OCI-LY7 (cell line): ENCODE measurements around the gene TDRD7.

Experiments used
- EZH2phosphoT487 ChIP-seq: fragments of 200-600 bp; sonication (generic); IDR thresholded peaks from 2 replicates; pipeline ENCODE4 v1.6.1; 2018; ENCODE audit warnings: low read depth, borderline replicate concordance, mild to moderate bottlenecking, mixed run types, antibody characterized with exemption, low read length, moderate library complexity, mixed read lengths
- TF ChIP-seq, protein P1 (sequence below): fragments of 200-600 bp; sonication (generic); conservative IDR thresholded peaks from 2 replicates; pipeline ENCODE4 v1.5.1; 2014; ENCODE audit warnings: mild to moderate bottlenecking, antibody characterized with exemption, low read length, moderate library complexity, mixed read lengths

DNA sequence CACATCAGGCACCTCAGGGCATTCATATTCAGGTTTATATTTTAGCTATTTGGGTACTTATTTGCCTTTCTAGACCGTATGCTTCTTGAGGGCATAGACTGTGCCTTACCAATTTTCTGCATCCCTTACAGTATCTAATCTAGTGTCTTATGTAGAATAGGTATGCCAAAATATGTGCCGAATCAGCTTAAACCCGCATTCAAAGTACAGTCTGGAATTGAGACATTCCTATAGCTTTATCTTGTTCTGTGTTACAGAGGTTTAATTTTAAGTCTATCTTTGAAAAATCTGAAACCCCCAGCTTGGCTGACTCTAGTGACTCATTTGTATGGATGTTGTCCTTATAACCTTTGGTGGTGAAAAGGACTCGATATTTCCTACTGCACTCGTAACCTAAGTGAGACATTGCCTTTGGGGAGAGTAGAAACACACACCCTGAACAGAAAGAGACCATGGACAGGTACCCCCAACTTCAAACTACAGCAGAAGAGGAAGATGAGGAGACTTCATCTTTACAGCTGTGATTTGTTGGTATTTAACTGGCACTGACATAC lies 62.6 kb downstream of the TDRD7 start:
- TF ChIP-seq, protein P1, sequence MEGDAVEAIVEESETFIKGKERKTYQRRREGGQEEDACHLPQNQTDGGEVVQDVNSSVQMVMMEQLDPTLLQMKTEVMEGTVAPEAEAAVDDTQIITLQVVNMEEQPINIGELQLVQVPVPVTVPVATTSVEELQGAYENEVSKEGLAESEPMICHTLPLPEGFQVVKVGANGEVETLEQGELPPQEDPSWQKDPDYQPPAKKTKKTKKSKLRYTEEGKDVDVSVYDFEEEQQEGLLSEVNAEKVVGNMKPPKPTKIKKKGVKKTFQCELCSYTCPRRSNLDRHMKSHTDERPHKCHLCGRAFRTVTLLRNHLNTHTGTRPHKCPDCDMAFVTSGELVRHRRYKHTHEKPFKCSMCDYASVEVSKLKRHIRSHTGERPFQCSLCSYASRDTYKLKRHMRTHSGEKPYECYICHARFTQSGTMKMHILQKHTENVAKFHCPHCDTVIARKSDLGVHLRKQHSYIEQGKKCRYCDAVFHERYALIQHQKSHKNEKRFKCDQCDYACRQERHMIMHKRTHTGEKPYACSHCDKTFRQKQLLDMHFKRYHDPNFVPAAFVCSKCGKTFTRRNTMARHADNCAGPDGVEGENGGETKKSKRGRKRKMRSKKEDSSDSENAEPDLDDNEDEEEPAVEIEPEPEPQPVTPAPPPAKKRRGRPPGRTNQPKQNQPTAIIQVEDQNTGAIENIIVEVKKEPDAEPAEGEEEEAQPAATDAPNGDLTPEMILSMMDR = no peak
- no peak for TF ChIP-seq EZH2phosphoT487
